WTC11 (cell line): ENCODE results near the gene SLC2A6. TPM values are rescaled to one million over a fixed set of nuclear protein-coding genes. Genes with fewer than 3 reads are reported as not detected.
A peak's percentile ranks its signal among the peaks of the same experiment; 100 is the strongest.

ENCODE experiments used
- ATAC-seq: fragments of 200-7000 bp; cut with Tn5 transposase; 2 replicates; pipeline ENCODE4 v1.10.0; 2021; ENCODE audit warnings: mild to moderate bottlenecking, moderate library complexity
- CTCF ChIA-PET: fragments of 300-600 bp; sonication (Branson Sonifier 250); formaldehyde crosslinking; loops from one replicate; lab custom pipeline; 2021; ENCODE audit warnings: antibody characterized with exemption; lab: Charles Lee
- POLR2A ChIA-PET: fragments of 350-600 bp; sonication (Branson Sonifier 250); formaldehyde crosslinking; loops from one replicate; lab custom pipeline; 2021; ENCODE audit warnings: antibody characterized with exemption; lab: Charles Lee
- DNase-seq: peaks from one replicate; pipeline ENCODE4 v3.0.0; 2021; ENCODE audit warnings: low spot score
- H3K27ac Mint-ChIP-seq: 2 replicates; pipeline ENCODE4 v1.8.0; 2021; ENCODE audit warnings: mixed read lengths
- H3K27me3 Mint-ChIP-seq: 2 replicates; pipeline ENCODE4 v1.8.0; 2021; ENCODE audit warnings: low read depth, mild to moderate bottlenecking, moderate library complexity, mixed read lengths
- H3K36me3 Mint-ChIP-seq: 2 replicates; pipeline ENCODE4 v1.8.0; 2021; ENCODE audit warnings: mixed read lengths
- H3K4me1 Mint-ChIP-seq: 2 replicates; pipeline ENCODE4 v1.8.0; 2022; ENCODE audit warnings: mixed read lengths
- H3K4me3 Mint-ChIP-seq: 2 replicates; pipeline ENCODE4 v1.8.0; 2021; ENCODE audit warnings: mild to moderate bottlenecking, moderate library complexity, mixed read lengths
- H3K9me3 Mint-ChIP-seq: 2 replicates; pipeline ENCODE4 v1.8.0; 2021; ENCODE audit warnings: mixed read lengths
- ATF2 ChIP-seq: sonication (generic); formaldehyde crosslinking; IDR thresholded peaks from 2 replicates; pipeline ENCODE4 v1.8.1; 2022; ENCODE audit warnings: low read depth, missing genetic modification reagents, borderline replicate concordance
- E2F5 ChIP-seq: sonication (generic); formaldehyde crosslinking; IDR thresholded peaks from 2 replicates; pipeline ENCODE4 v1.8.1; 2022; ENCODE audit warnings: mild to moderate bottlenecking, moderate library complexity, missing genetic modification reagents
- ELF4 ChIP-seq: sonication (generic); formaldehyde crosslinking; IDR thresholded peaks from 2 replicates; pipeline ENCODE4 v1.8.1; 2022; ENCODE audit warnings: low read depth, mild to moderate bottlenecking, moderate library complexity, missing genetic modification reagents
- FOXP4 ChIP-seq: sonication (generic); formaldehyde crosslinking; IDR thresholded peaks from 2 replicates; pipeline ENCODE4 v1.8.0; 2022; ENCODE audit warnings: mild to moderate bottlenecking, missing genetic modification reagents
- GTF2I ChIP-seq: fragments of 250-450 bp; sonication (Bioruptor Pico); conservative IDR thresholded peaks from 2 replicates; pipeline ENCODE4 v1.4.0; 2021; ENCODE audit warnings: mild to moderate bottlenecking
- NFYB ChIP-seq: sonication (generic); formaldehyde crosslinking; conservative IDR thresholded peaks from 2 replicates; pipeline ENCODE4 v1.8.0; 2022; ENCODE audit warnings: low read depth, missing genetic modification reagents
- NR1H2 ChIP-seq: sonication (generic); formaldehyde crosslinking; IDR thresholded peaks from 2 replicates; pipeline ENCODE4 v1.9.0; 2021; ENCODE audit warnings: mild to moderate bottlenecking, moderate library complexity, missing genetic modification reagents
- PRDM15 ChIP-seq: sonication (generic); formaldehyde crosslinking; IDR thresholded peaks from 2 replicates; pipeline ENCODE4 v1.8.0; 2022; ENCODE audit warnings: missing genetic modification reagents
- PRRX2 ChIP-seq: fragments of 250-450 bp; sonication (Bioruptor Pico); IDR thresholded peaks from 2 replicates; pipeline ENCODE4 v1.8.0; 2021; ENCODE audit warnings: mild to moderate bottlenecking
- ZBTB43 ChIP-seq: sonication (generic); formaldehyde crosslinking; IDR thresholded peaks from 2 replicates; pipeline ENCODE4 v1.8.1; 2023; ENCODE audit warnings: mild to moderate bottlenecking, missing genetic modification reagents
- ZNF263 ChIP-seq: sonication (generic); formaldehyde crosslinking; IDR thresholded peaks from 2 replicates; pipeline ENCODE4 v1.8.1; 2022; ENCODE audit warnings: low read depth, mild to moderate bottlenecking, moderate library complexity, missing genetic modification reagents
- ZNF281 ChIP-seq: sonication (generic); formaldehyde crosslinking; IDR thresholded peaks from 2 replicates; pipeline ENCODE4 v1.8.0; 2023; ENCODE audit warnings: mild to moderate bottlenecking, missing genetic modification reagents
- ZNF416 ChIP-seq: fragments of 250-450 bp; sonication (Bioruptor Pico); IDR thresholded peaks from 2 replicates; pipeline ENCODE4 v1.9.0; 2021; ENCODE audit warnings: mild to moderate bottlenecking, inconsistent platforms
- total RNA-seq: library from RNA; stranded (reverse); gene quantifications from 3 replicates; pipeline ENCODE4 v1.2.3, GENCODE V29; 2021

Gene SLC2A6
- total RNA-seq, 1 experiment from 2014 or later: 16.6 TPM

GRCh38 chr9:133429641-133430161 is 49.2 kb downstream of the SLC2A6 start (continued):
- TF ChIP-seq GTF2I (CRISPR knock-in tag) (no peak), ZBTB43 (no peak), ELF4 (CRISPR knock-in tag) (0 out of 2 replicates have a peak, but pooled peaks have one; percentile 49), ATF2 (CRISPR knock-in tag) (0 out of 2 replicates have a peak, but pooled peaks have one; percentile 14), ZNF263 (no peak), ZNF416 (CRISPR knock-in tag) (no peak), NR1H2 (CRISPR knock-in tag) (no peak), E2F5 (CRISPR knock-in tag) (peak; percentile 57; the same call in 1 of the 2 replicates), NFYB (peak; percentile 45; the same call in 1 of the 2 replicates), ZNF281 (no peak)

GRCh38 chr9:133429214-133429613 is 49.7 kb downstream of the SLC2A6 start:
- Mint-ChIP-seq H3K9me3 (peaks cover 8% of the 10 kb centered on the region), H3K27me3 (peaks cover 20% of the 10 kb centered on the region), H3K36me3 (peaks cover 10% of the 10 kb centered on the region), H3K27ac (no peak overlapping the region), H3K4me3 (peak overlapping the region; percentile 66), H3K4me1 (peaks cover 3% of the 10 kb centered on the region; the same call in 1 of the 2 replicates)
- TF ChIP-seq PRRX2 (CRISPR knock-in tag) (no peak), PRDM15 (CRISPR knock-in tag) (peak; percentile 35; the same call in 1 of the 2 replicates), FOXP4 (CRISPR knock-in tag) (no peak)
- ChIA-PET CTCF (interaction anchor here (1.0 to 1.6 kb wide), 2 partner anchors 31 to 243 kb away, joined by 3 to 7 read pairs; partner anchors contain the start of gene CACFD1), POLR2A (interaction anchor here (0.6 to 0.7 kb wide), 2 partner anchors 12 to 1229 kb away, joined by 3 read pairs; no protein-coding TSS in a partner anchor)
- peak; percentile 62 for DNase-seq
- peak; percentile 38 for ATAC-seq
